ENCODE measurements around the gene SYTL3.
A peak's percentile ranks its signal among the peaks of the same experiment; 100 is the strongest.

Gene SYTL3

DNA sequence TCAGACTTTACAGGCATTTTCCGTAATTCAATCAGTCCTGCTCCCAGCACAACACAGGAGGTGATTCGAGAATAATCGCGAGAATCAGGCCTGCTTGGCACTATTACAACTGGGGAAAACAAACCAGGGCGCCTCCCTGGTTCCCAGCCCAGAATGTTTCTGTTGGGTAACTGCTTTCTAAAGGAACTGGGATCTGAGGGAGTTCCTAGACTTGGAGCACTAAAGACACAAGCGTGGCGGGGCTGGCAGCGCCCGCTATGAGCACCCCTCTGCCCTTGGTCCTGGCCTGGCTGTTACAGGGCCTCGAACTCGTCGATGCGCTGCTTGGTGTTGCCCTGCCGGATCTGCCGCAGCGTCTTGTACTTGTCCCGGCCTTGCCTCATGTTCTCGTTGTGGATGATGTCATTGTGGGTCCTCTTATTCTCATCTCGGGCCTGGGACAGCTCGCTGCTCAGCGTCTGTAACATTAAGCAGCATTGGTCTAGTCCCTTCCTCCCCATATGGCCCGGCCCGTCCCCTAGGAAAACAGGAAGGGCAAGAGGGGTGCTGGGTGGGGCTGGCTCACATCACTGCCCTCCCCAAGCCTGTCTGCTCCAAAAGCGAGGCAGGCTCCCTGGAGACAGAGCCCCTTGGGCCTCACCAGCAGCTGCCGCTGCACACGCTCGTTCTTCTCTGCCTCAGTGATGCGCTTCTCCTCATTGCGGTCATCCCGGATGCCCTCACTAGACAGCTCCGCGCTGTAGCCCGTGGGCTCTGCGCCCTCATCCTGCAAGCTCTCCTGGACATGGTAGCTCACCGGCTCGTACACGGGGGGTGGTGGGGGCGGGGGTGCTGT lies 117.0 kb downstream of the SYTL3 start:
- ATAC-seq = no peak
- Mint-ChIP-seq H3K4me3 (no peak overlapping the region), H3K36me3 (peaks cover 78% of the 10 kb centered on the region), H3K27ac (peak overlapping the region; percentile 64), H3K4me1 (peaks cover 20% of the 10 kb centered on the region), H3K9me3 (no peaks in the 10 kb centered on the region), H3K27me3 (no peaks in the 10 kb centered on the region)

DNA sequence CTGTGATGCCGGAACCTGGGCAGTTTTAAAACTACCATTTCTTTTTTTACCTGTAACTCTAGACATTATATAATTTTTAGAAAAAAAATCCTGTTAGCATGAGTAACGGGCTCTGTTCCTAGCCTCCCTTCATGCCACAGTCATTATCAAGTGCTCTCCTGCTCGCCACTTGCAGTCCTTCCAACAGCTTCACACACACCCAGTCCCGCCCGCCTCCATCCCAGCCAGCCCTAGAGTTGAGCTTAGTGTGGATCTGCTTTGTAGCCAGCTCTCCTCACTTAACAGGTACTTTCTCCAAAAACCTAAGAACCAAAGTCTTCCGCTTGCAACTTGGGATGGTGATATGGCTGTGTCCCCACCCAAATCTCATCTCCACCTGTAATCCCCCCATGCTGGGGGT lies 117.9 kb downstream of the SYTL3 start:
- H3K27ac Mint-ChIP-seq = peak overlapping the region; percentile 64
- no peak for ATAC-seq
- peaks cover 20% of the 10 kb centered on the region for H3K4me1 Mint-ChIP-seq
- H3K4me3 Mint-ChIP-seq = no peak overlapping the region
- H3K27me3 Mint-ChIP-seq = no peaks in the 10 kb centered on the region
- H3K9me3 Mint-ChIP-seq = no peaks in the 10 kb centered on the region
- H3K36me3 Mint-ChIP-seq = peaks cover 81% of the 10 kb centered on the region

GRCh38 chr6:158768436-158768835 lies 118.6 kb downstream of the SYTL3 start:
- H3K27me3 Mint-ChIP-seq = no peaks in the 10 kb centered on the region
- peak overlapping the region; percentile 64 for H3K27ac Mint-ChIP-seq
- H3K9me3 Mint-ChIP-seq = no peaks in the 10 kb centered on the region
- peaks cover 20% of the 10 kb centered on the region for H3K4me1 Mint-ChIP-seq
- no peak overlapping the region for H3K4me3 Mint-ChIP-seq
- ATAC-seq = no peak
- peaks cover 85% of the 10 kb centered on the region for H3K36me3 Mint-ChIP-seq

DNA sequence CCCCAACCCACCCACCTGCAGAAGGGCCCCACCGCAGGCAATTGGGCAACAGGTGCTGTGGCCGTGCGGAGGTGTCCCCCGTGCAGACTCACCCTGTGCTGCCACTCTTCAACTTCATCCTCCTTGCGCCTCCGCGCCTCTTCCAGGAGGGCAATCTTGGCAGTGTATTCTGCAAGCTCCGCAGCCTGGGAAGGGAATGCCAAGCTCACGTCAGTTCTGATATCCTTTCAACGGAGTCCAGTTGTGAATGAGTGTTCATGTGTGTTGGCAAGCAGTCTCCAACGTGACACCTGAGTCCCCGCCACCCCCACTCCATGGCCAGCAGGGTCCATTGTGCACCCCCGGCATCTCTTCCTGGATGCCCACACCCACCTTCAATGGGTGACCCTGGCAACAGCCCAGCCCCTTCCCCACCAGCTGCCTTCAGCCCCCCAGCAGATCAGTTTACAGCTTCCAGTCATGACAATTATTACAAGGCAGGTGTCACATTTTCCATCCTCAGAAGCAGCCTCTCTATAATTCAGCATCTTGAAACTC lies 119.4 kb downstream of the SYTL3 start:
- peaks cover 91% of the 10 kb centered on the region for H3K36me3 Mint-ChIP-seq
- H3K27ac Mint-ChIP-seq = peak overlapping the region; percentile 48
- H3K4me1 Mint-ChIP-seq = peaks cover 20% of the 10 kb centered on the region
- H3K9me3 Mint-ChIP-seq = no peaks in the 10 kb centered on the region
- no peaks in the 10 kb centered on the region for H3K27me3 Mint-ChIP-seq
- no peak for ATAC-seq
- no peak overlapping the region for H3K4me3 Mint-ChIP-seq

GRCh38 chr6:158769771-158770432 lies 120.0 kb downstream of the SYTL3 start:
- H3K4me1 Mint-ChIP-seq = peaks cover 20% of the 10 kb centered on the region
- H3K36me3 Mint-ChIP-seq = peaks cover 92% of the 10 kb centered on the region
- no peak for ATAC-seq
- no peak overlapping the region for H3K4me3 Mint-ChIP-seq
- H3K9me3 Mint-ChIP-seq = no peaks in the 10 kb centered on the region
- no peaks in the 10 kb centered on the region for H3K27me3 Mint-ChIP-seq
- peak overlapping the region; percentile 48 for H3K27ac Mint-ChIP-seq

GRCh38 chr6:158770533-158771330 lies 120.9 kb downstream of the SYTL3 start:
- H3K27me3 Mint-ChIP-seq = no peaks in the 10 kb centered on the region
- H3K36me3 Mint-ChIP-seq = peaks cover 83% of the 10 kb centered on the region
- peak overlapping the region; percentile 48 for H3K27ac Mint-ChIP-seq
- no peak for ATAC-seq
- H3K4me3 Mint-ChIP-seq = no peak overlapping the region
- H3K4me1 Mint-ChIP-seq = peaks cover 20% of the 10 kb centered on the region
- H3K9me3 Mint-ChIP-seq = no peaks in the 10 kb centered on the region

- Mint-ChIP-seq H3K27me3 (no peaks in the 10 kb centered on the region), H3K4me3 (no peak overlapping the region), H3K9me3 (no peaks in the 10 kb centered on the region), H3K36me3 (peaks cover 79% of the 10 kb centered on the region), H3K27ac (peak overlapping the region; percentile 48), H3K4me1 (peaks cover 20% of the 10 kb centered on the region)
- ATAC-seq = no peak
These were observed 121.7 kb downstream of the SYTL3 start for GRCh38 chr6:158771399-158772152.

- Mint-ChIP-seq H3K27ac (peak overlapping the region; percentile 48), H3K4me3 (no peak overlapping the region)
These were observed 122.3 kb downstream of the SYTL3 start for GRCh38 chr6:158772172-158772571.

GRCh38 chr6:158772851-158773371 lies 123.1 kb downstream of the SYTL3 start:
- peaks cover 23% of the 10 kb centered on the region for H3K4me1 Mint-ChIP-seq
- no peak overlapping the region for H3K4me3 Mint-ChIP-seq
- H3K36me3 Mint-ChIP-seq = peaks cover 79% of the 10 kb centered on the region
- H3K27me3 Mint-ChIP-seq = no peaks in the 10 kb centered on the region
- no peaks in the 10 kb centered on the region for H3K9me3 Mint-ChIP-seq
- peak overlapping the region; percentile 45 for H3K27ac Mint-ChIP-seq
- no peak for ATAC-seq

More at GRCh38 chr6:158772172-158772571, 122.3 kb downstream of the SYTL3 start:
- Mint-ChIP-seq H3K9me3 (no peaks in the 10 kb centered on the region), H3K4me1 (peaks cover 21% of the 10 kb centered on the region), H3K27me3 (no peaks in the 10 kb centered on the region), H3K36me3 (peaks cover 79% of the 10 kb centered on the region)
- no peak for ATAC-seq

- no peaks in the 10 kb centered on the region for H3K9me3 Mint-ChIP-seq
- H3K27me3 Mint-ChIP-seq = no peaks in the 10 kb centered on the region
- no peak overlapping the region for H3K4me3 Mint-ChIP-seq
- H3K36me3 Mint-ChIP-seq = peaks cover 79% of the 10 kb centered on the region
- H3K4me1 Mint-ChIP-seq = peaks cover 27% of the 10 kb centered on the region
- peak overlapping the region; percentile 45 for H3K27ac Mint-ChIP-seq
- ATAC-seq = no peak
These were observed 124.0 kb downstream of the SYTL3 start for GRCh38 chr6:158773581-158774449.

GRCh38 chr6:158774717-158775449 lies 125.0 kb downstream of the SYTL3 start:
- Mint-ChIP-seq H3K4me1 (peaks cover 32% of the 10 kb centered on the region), H3K36me3 (peaks cover 76% of the 10 kb centered on the region), H3K27me3 (no peaks in the 10 kb centered on the region), H3K9me3 (no peaks in the 10 kb centered on the region), H3K27ac (no peak overlapping the region), H3K4me3 (no peak overlapping the region)
- no peak for ATAC-seq

- Mint-ChIP-seq H3K4me3 (no peak overlapping the region), H3K27ac (no peak overlapping the region), H3K9me3 (no peaks in the 10 kb centered on the region), H3K27me3 (no peaks in the 10 kb centered on the region), H3K36me3 (peaks cover 75% of the 10 kb centered on the region), H3K4me1 (peaks cover 30% of the 10 kb centered on the region)
- ATAC-seq = no peak
These were observed 126.0 kb downstream of the SYTL3 start for GRCh38 chr6:158775832-158776231.

DNA sequence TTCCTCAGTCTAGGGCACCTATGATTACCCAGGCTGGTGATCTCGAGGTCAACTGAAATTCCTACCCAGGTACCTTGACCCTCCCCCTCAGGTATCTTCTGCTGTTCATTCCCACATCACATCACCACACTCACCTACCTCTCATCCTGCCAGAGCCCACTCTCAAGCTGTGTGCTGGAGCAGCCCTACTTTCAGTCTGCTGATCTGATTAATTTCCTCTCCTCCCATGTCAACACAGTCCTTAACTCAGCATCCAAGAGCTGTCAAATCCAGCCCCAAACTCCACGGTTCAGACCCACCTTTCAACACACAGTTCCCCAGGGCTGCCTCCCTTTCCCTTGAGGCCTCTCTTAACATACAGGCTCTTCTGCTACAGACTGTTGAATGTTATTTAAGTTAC lies 126.9 kb downstream of the SYTL3 start:
- Mint-ChIP-seq H3K27me3 (no peaks in the 10 kb centered on the region), H3K36me3 (peaks cover 75% of the 10 kb centered on the region), H3K9me3 (no peaks in the 10 kb centered on the region), H3K4me1 (peaks cover 30% of the 10 kb centered on the region), H3K4me3 (no peak overlapping the region), H3K27ac (peak overlapping the region; percentile 3)
- no peak for ATAC-seq

All from stimulated activated memory B cell treated with anti-CD40 and anti-IgM and Interleukin-4, amounts not matched to agents 10 μg/mL and 1 μg/mL and 100 μg/mL, for 72 hours (primary cell).